Stimulated activated CD4-positive, alpha-beta T cell treated with anti-CD3 and anti-CD28 coated beads, Interleukin-4, amount 100 ng/mL, for 4 hours (primary cell): ENCODE measurements around the gene DOCK1.

Source experiments
- DNase-seq, 2 experiments: peaks; one replicate each; pipeline ENCODE4 v3.0.0-alpha.2; 2020

The DOCK1 gene

GRCh38 chr10:127236266-127236665 lies 331.0 kb downstream of the DOCK1 start:
- no peak for DNase-seq

GRCh38 chr10:127242914-127243313 lies 337.7 kb downstream of the DOCK1 start:
- DNase-seq: no peak

GRCh38 chr10:127243490-127244272 lies 338.5 kb downstream of the DOCK1 start:
- peak; percentile 4 to 9 for DNase-seq

DNA sequence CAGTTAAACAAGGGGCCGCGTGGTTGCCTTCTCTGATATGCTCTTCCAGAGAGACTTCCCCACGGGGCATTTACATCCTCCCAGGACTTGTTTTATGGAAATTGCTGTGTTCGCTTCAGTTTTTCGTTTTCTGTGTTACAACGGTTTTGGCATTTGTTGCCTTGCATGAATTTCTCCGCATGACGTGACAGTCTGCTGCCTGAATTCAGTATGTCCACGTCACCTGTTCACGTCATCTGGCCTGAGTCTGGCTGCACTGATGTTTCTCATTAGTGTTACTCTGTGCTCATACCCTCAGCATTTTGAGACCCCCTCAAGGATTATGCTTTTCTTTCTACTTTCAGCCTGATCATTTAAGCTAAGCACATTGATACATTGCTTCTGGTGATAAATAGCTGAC lies 340.2 kb downstream of the DOCK1 start:
- DNase-seq: no peak

GRCh38 chr10:127250031-127250430 lies 344.8 kb downstream of the DOCK1 start:
- DNase-seq: no peak

DNA sequence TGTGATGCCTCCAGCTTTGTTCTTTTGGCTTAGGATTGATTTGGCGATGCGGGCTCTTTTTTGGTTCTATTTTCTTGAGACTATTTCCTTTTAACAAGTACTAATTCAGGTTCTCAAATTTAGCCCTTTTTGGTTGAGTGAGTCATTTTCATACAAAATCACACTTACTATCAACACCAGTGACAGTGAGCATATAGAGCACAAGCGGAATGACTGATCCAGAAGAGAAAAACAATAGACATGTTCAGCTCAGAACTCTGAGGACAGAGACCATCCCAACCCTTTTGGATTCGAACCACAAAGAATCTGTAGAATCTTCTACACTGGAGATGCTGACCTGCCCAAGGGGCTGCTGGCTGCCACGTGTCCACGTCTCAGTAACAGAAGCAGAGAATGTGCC lies 347.6 kb downstream of the DOCK1 start:
- no peak for DNase-seq

DNA sequence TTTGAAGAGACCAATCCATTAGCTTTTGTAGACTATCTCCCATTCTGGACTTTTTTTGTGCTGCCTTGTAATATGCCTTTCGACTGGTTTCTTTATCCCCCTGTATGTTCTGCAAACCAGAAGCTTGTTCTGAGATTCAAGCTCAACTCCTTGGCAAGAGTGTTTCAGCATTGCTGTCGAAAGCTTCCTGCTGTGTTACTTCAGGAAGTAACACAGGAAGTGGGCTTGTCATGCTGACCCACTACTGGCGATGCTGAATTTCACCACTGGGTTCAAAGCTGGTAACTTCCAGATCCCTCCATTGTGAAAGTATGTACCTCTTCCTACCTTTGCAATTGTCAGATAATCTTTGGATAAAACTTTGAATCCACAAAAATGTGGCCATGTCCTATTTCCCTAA lies 349.0 kb downstream of the DOCK1 start:
- DNase-seq: no peak

GRCh38 chr10:127257395-127257794 lies 352.2 kb downstream of the DOCK1 start:
- DNase-seq: no peak

GRCh38 chr10:127259347-127259746 lies 354.1 kb downstream of the DOCK1 start:
- DNase-seq: no peak

- DNase-seq: no peak
Measured at GRCh38 chr10:127262606-127263005, 357.4 kb downstream of the DOCK1 start.

- DNase-seq: no peak
Measured at GRCh38 chr10:127265288-127265687, 360.1 kb downstream of the DOCK1 start.

GRCh38 chr10:127266431-127266830 lies 361.2 kb downstream of the DOCK1 start:
- DNase-seq: no peak

DNA sequence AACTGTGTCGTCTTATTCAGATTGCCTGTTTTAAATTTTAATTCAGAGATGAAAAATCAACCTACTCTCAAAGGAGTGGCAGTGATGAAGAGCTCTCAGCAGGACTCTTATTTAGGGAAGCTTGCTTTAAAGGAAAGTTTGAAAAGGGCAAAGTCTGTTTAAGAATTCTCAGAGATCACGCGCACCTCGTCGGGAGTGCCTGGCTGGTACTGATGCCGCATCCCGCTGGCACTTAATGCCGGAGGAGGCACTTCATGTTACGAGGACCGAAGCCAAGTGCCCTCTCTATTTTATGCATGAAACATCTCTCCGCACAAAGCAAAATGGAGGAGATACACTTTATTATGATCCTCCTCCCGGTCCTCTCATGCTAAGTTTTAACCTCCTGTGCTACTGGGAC lies 362.2 kb downstream of the DOCK1 start:
- DNase-seq: no peak

DNA sequence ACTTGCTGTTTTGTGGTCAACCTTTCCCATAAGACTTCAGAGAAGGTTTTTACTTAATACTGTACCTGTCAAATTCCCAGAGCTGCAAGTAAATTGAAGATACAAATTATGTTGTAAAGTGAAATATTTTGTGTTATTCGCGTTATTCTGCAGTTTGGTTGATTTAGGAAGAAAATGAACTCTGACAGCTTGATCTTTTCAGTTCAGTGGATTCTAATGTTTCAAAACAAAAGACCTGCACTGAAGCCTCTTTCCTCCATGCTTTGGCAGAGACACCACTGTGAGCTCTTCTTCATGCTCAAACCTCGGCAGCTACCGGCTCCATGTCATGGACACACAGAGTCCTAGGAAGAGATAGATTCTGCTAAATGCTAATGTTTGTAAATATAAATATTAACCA lies 366.8 kb downstream of the DOCK1 start:
- DNase-seq: no peak

- DNase-seq: no peak
Measured at GRCh38 chr10:127275272-127275671, 370.0 kb downstream of the DOCK1 start.

GRCh38 chr10:127275793-127276450 lies 370.7 kb downstream of the DOCK1 start:
- DNase-seq: no peak

GRCh38 chr10:127276794-127277462 lies 371.7 kb downstream of the DOCK1 start:
- DNase-seq: no peak

DNA sequence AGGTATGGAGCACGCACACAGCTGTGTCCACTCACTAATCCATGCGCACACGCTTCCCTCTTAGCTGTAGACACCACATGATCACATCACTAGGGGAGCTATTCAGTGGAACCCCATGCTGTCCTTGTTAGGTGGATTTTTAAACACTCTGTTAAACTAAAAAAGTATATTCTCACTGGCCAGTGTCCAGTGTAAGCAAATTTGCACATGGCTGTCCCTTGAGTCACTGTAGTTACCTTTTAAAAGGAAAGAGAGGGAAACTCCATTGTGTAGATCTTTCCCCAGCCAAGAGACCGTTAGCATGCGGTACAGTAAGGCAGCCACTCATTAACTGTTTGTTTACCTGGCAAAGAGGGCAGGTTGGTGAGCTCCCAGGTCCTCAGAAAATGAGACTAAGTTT lies 372.8 kb downstream of the DOCK1 start:
- no peak for DNase-seq

DNA sequence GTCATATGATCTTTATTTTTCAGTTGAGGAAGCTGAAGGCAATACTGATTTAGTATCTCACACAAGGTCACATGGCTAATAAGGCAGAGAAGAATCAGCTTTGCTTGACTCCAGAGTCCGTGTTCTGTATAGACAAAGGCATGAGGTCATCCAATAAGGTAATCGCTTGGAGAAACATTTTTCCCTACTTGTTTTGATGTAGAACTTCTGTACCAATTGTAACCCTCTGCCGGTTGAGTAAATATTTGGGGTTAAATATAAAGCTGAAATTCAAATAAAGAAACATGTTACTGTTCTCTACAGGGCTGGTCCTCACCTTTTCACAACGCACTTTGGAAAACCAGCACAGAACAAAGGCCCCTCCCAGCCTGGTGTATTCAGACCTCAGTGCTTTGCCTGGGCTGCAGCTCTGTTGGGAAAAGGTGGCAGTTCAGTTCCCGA lies 374.1 kb downstream of the DOCK1 start:
- DNase-seq: no peak

DNA sequence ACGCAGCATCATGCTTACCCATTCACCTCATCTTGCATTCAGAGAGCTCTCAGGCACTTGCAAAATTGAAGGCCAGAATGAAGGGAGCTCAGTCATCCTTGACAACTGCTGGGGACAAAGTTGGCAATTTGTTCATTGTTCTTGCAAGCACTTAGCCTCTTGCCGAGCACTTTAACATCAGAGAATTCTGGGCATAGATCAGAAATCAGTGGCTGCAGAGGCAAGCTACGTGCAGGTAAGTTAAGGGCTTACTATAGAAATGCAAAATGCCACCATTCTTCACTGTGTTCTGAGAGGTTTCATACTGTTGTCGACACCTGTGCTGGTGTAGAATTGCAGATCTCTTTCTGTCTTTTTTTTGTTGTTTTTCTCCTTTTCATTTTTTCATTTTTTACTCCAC lies 375.2 kb downstream of the DOCK1 start:
- DNase-seq: no peak

GRCh38 chr10:127283017-127283416 lies 377.8 kb downstream of the DOCK1 start:
- DNase-seq: no peak

DNA sequence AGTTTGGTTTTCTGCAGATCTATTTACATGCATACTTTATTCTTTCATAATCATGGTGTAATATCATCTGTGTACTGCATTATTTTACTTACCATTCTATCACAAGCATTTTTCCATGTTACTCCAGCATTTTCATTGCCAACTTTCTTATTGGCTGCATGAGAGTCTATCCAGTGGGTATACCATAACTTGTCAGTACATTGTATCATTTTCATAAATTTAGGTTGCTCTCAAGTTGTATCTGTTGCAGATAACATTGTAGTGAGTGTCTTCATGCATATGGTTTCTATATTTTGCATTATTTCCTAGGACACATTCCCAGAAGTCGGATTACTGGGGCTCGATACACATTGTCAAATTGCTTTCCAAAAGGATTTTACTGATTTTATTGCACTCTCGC lies 378.3 kb downstream of the DOCK1 start:
- no peak for DNase-seq

GRCh38 chr10:127290850-127291249 lies 385.6 kb downstream of the DOCK1 start:
- DNase-seq: no peak

GRCh38 chr10:127291329-127291728 lies 386.1 kb downstream of the DOCK1 start:
- no peak for DNase-seq
